Progenitor cell of endocrine pancreas (in vitro differentiated cells): ENCODE data around the gene E2F4. TPM values are rescaled to one million over a fixed set of nuclear protein-coding genes. Genes with fewer than 3 reads are reported as not detected.

ENCODE experiments used
- DNase-seq: peaks from one replicate; pipeline ENCODE4 v3.0.0; 2021; ENCODE audit warnings: low spot score; ENCODE audit not compliant: unreplicated experiment
- H3K27ac Mint-ChIP-seq: 2 replicates; pipeline ENCODE4 v1.8.0; 2021; ENCODE audit warnings: mild to moderate bottlenecking, moderate library complexity, mixed read lengths
- H3K27me3 Mint-ChIP-seq: 2 replicates; pipeline ENCODE4 v1.8.0; 2021; ENCODE audit warnings: mixed read lengths
- H3K36me3 Mint-ChIP-seq: 2 replicates; pipeline ENCODE4 v1.8.0; 2022; ENCODE audit warnings: mixed read lengths; ENCODE audit not compliant: insufficient read depth
- H3K4me1 Mint-ChIP-seq: 2 replicates; pipeline ENCODE4 v1.8.0; 2021; ENCODE audit warnings: low read depth, mixed read lengths
- H3K4me3 Mint-ChIP-seq: 2 replicates; pipeline ENCODE4 v1.8.0; 2021; ENCODE audit warnings: low read depth, mild to moderate bottlenecking, moderate library complexity, mixed read lengths
- H3K9me3 Mint-ChIP-seq: 2 replicates; pipeline ENCODE4 v1.8.0; 2021; ENCODE audit warnings: low read depth, mixed read lengths
- total RNA-seq: library from RNA; stranded (reverse); gene quantifications from 2 replicates; pipeline ENCODE4 v1.2.1, GENCODE V29; 2021
- TF ChIP-seq, protein P1 (sequence below): fragments of 200-600 bp; sonication (generic); IDR thresholded peaks from one replicate; pipeline ENCODE4 v1.5.0; 2021; ENCODE audit warnings: antibody characterized with exemption, mild to moderate bottlenecking; ENCODE audit not compliant: unreplicated experiment

The E2F4 gene
- total RNA-seq, 1 donor from 2014 or later = 82.1 TPM

DNA sequence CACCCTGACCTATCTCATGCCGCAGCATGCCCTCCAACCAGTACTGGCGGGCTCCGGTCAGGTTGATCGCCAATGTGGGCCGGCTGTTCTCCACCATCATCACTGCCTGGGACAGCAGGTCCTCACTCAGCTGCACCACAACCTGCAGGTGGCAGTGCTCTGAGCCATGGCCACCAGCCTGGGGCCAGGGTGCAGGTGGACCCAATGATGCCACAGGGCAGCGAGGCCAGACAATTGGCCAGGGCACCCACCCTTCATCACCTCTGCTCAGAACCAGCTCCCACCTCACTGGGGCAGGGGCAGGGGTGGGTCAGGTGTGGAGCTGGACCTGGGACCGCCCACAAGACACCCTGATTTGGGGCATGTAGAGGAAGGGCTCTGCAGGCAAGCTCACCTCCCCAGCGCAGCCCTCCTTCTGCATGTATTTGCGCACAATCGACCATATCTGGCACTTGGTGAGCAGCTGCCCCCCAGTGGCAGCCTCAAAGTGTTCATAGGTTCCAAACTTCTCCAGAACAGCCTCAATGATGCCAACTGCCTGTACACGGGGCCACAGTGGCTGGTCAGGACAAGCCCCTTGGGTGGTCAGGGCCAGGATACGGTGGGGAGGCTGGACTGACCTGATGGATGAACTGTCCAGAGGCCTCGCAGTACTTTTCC lies 12.4 kb upstream of the E2F4 start:
- no peaks in the 10 kb centered on the region for H3K9me3 Mint-ChIP-seq
- H3K36me3 Mint-ChIP-seq = peaks cover 4% of the 10 kb centered on the region
- H3K27ac Mint-ChIP-seq = no peak overlapping the region
- no peak overlapping the region for H3K4me3 Mint-ChIP-seq
- TF ChIP-seq, protein P1, sequence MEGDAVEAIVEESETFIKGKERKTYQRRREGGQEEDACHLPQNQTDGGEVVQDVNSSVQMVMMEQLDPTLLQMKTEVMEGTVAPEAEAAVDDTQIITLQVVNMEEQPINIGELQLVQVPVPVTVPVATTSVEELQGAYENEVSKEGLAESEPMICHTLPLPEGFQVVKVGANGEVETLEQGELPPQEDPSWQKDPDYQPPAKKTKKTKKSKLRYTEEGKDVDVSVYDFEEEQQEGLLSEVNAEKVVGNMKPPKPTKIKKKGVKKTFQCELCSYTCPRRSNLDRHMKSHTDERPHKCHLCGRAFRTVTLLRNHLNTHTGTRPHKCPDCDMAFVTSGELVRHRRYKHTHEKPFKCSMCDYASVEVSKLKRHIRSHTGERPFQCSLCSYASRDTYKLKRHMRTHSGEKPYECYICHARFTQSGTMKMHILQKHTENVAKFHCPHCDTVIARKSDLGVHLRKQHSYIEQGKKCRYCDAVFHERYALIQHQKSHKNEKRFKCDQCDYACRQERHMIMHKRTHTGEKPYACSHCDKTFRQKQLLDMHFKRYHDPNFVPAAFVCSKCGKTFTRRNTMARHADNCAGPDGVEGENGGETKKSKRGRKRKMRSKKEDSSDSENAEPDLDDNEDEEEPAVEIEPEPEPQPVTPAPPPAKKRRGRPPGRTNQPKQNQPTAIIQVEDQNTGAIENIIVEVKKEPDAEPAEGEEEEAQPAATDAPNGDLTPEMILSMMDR = no peak
- DNase-seq = no peak
- H3K4me1 Mint-ChIP-seq = peaks cover 4% of the 10 kb centered on the region
- peaks cover 27% of the 10 kb centered on the region for H3K27me3 Mint-ChIP-seq

- H3K36me3 Mint-ChIP-seq = peaks cover 4% of the 10 kb centered on the region
- TF ChIP-seq, protein P1 = no peak
- H3K27me3 Mint-ChIP-seq = peaks cover 27% of the 10 kb centered on the region
- H3K4me1 Mint-ChIP-seq = peaks cover 6% of the 10 kb centered on the region
- no peak overlapping the region for H3K27ac Mint-ChIP-seq
- no peaks in the 10 kb centered on the region for H3K9me3 Mint-ChIP-seq
- no peak overlapping the region for H3K4me3 Mint-ChIP-seq
- no peak for DNase-seq
These were observed 11.8 kb upstream of the E2F4 start for GRCh38 chr16:67180166-67180565.

- TF ChIP-seq, protein P1 = no peak
- Mint-ChIP-seq H3K27me3 (peaks cover 22% of the 10 kb centered on the region), H3K4me1 (peaks cover 7% of the 10 kb centered on the region), H3K4me3 (no peak overlapping the region), H3K9me3 (no peaks in the 10 kb centered on the region), H3K27ac (no peak overlapping the region), H3K36me3 (peaks cover 3% of the 10 kb centered on the region)
- no peak for DNase-seq
These were observed 10.6 kb upstream of the E2F4 start for GRCh38 chr16:67181346-67181745.

DNA sequence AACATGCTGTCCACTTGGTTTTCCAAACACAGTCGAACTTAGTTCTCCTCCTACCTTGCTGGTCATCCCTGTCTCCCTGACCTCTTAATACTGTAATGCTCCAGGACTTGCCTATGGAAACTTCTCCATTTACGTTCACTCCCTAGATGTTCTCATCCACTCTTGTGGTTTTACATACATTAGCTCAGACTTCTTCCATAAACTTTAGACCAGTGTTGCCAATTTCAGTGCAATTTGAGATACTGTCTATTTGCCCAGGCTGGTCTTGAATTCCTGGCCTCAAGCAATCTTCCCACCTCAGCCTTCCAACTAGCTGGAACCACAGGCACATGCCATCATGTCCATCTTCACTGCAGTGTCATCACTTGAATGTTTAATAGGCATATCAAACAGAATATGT lies 9.7 kb upstream of the E2F4 start:
- Mint-ChIP-seq H3K4me3 (no peak overlapping the region), H3K4me1 (peaks cover 7% of the 10 kb centered on the region), H3K27me3 (peaks cover 17% of the 10 kb centered on the region), H3K27ac (no peak overlapping the region), H3K9me3 (no peaks in the 10 kb centered on the region), H3K36me3 (no peaks in the 10 kb centered on the region)
- TF ChIP-seq, protein P1 = no peak
- DNase-seq = no peak

DNA sequence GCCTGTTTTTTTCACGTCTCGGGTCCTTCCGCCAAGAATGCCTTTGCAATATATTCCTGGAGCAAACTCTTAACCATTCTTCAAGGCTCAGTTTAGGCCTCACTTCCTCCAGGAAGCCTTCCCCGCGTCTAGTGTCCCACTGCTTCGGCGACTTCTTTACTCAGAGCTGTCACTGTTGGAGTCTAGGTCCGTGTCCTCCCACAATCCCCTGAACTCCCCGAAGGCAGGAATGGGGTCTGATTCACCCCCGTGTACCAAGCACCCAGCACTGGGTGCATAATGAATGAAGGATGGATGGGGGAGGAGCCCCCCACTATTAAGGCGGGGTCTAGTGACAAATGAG lies 8.7 kb upstream of the E2F4 start:
- Mint-ChIP-seq H3K9me3 (no peaks in the 10 kb centered on the region), H3K36me3 (no peaks in the 10 kb centered on the region)
- TF ChIP-seq, protein P1 = no peak

More for the DNA sequence above, 8.7 kb upstream of the E2F4 start:
- DNase-seq = no peak
- no peak overlapping the region for H3K27ac Mint-ChIP-seq
- H3K4me3 Mint-ChIP-seq = no peak overlapping the region
- peaks cover 5% of the 10 kb centered on the region for H3K4me1 Mint-ChIP-seq
- H3K27me3 Mint-ChIP-seq = peaks cover 11% of the 10 kb centered on the region
